ENCODE results near the gene KIAA0408.

- TF ChIP-seq EZH2 (IDR thresholded peaks at IDR 0.05; ENCODE audit: borderline replicate concordance, insufficient read depth, low read length, poor library complexity, severe bottlenecking) (no peak), CTCF (IDR thresholded peaks at IDR 0.05; ENCODE audit: poor library complexity, severe bottlenecking) (no peak), POLR2AphosphoS5 (IDR thresholded peaks at IDR 0.05) (no peak), MXI1 (conservative IDR thresholded peaks at IDR 0.05; ENCODE audit: poor library complexity, severe bottlenecking) (no peak), TAF1 (IDR thresholded peaks at IDR 0.05; ENCODE audit: low read depth) (no peak), EP300 (conservative IDR thresholded peaks at IDR 0.05; ENCODE audit: poor library complexity, severe bottlenecking) (no peak), REST (IDR thresholded peaks at IDR 0.05; ENCODE audit: borderline replicate concordance) (no peak), RAD21 (conservative IDR thresholded peaks at IDR 0.05) (no peak), SMC3 (conservative IDR thresholded peaks at IDR 0.05; ENCODE audit: poor library complexity) (no peak)
Observed at GRCh38 chr6:127468936-127469335, 9.7 kb upstream of the KIAA0408 start.
